Measurements from ENCODE around the gene CST9.

- TF ChIP-seq CTCF (IDR thresholded peaks at IDR 0.05) (no peak), POLR2A (IDR thresholded peaks at IDR 0.05) (no peak)
These were observed 51.3 kb downstream of the CST9 start for GRCh38 chr20:23554401-23554800.
